ENCODE data around the gene KCND2.
"Not testable (repeated sequence)": the region's sequence is repeated elsewhere in the genome, so short reads cannot be mapped to it uniquely, and the experiment has no call there.

KCND2 gene

GRCh38 chr7:120272701-120273475, at the start of gene KCND2:
KCND2 (plus strand) TSS chr7:120273175.
- in situ Hi-C loops (cut with MboI; ENCODE audit: low sequenced_read_pairs) = no loop called here

- in situ Hi-C loops (cut with MboI; ENCODE audit: low sequenced_read_pairs) = no loop called here
Measured at GRCh38 chr7:120226188-120226587, 46.8 kb upstream of the KCND2 start.

GRCh38 chr7:120227255-120227654, 45.7 kb upstream of the KCND2 start:
- in situ Hi-C loops (cut with MboI; ENCODE audit: low sequenced_read_pairs) = no loop called here

- in situ Hi-C loops (cut with MboI; ENCODE audit: low sequenced_read_pairs) = no loop called here
Measured at GRCh38 chr7:120229084-120229483, 43.9 kb upstream of the KCND2 start.

GRCh38 chr7:120233338-120233737, 39.6 kb upstream of the KCND2 start:
- in situ Hi-C loops (cut with MboI; ENCODE audit: low sequenced_read_pairs) = no loop called here

- in situ Hi-C loops (cut with MboI; ENCODE audit: low sequenced_read_pairs) = not testable (repeated sequence)
Measured at GRCh38 chr7:120240350-120240749, 32.6 kb upstream of the KCND2 start.

GRCh38 chr7:120241973-120242372, 31.0 kb upstream of the KCND2 start:
- in situ Hi-C loops (cut with MboI; ENCODE audit: low sequenced_read_pairs) = no loop called here

- in situ Hi-C loops (cut with MboI; ENCODE audit: low sequenced_read_pairs) = no loop called here
Measured at GRCh38 chr7:120254845-120255244, 18.1 kb upstream of the KCND2 start.

GRCh38 chr7:120256344-120257070, 16.5 kb upstream of the KCND2 start:
- in situ Hi-C loops (cut with MboI; ENCODE audit: low sequenced_read_pairs) = no loop called here

GRCh38 chr7:120259386-120259785, 13.6 kb upstream of the KCND2 start:
- in situ Hi-C loops (cut with MboI; ENCODE audit: low sequenced_read_pairs) = no loop called here

- in situ Hi-C loops (cut with MboI; ENCODE audit: low sequenced_read_pairs) = no loop called here
Measured at GRCh38 chr7:120260111-120260510, 12.9 kb upstream of the KCND2 start.

- in situ Hi-C loops (cut with MboI; ENCODE audit: low sequenced_read_pairs) = no loop called here
Measured at GRCh38 chr7:120272261-120272660, 714 bp upstream of the KCND2 start.

GRCh38 chr7:120273476-120273975, 551 bp downstream of the KCND2 start:
- in situ Hi-C loops (cut with MboI; ENCODE audit: low sequenced_read_pairs) = no loop called here

GRCh38 chr7:120274482-120274881, 1.5 kb downstream of the KCND2 start:
- in situ Hi-C loops (cut with MboI; ENCODE audit: low sequenced_read_pairs) = no loop called here

- in situ Hi-C loops (cut with MboI; ENCODE audit: low sequenced_read_pairs) = no loop called here
Measured at GRCh38 chr7:120274899-120275298, 1.9 kb downstream of the KCND2 start.

- in situ Hi-C loops (cut with MboI; ENCODE audit: low sequenced_read_pairs) = no loop called here
Measured at GRCh38 chr7:120276720-120277119, 3.7 kb downstream of the KCND2 start.

GRCh38 chr7:120278773-120279172, 5.8 kb downstream of the KCND2 start:
- in situ Hi-C loops (cut with MboI; ENCODE audit: low sequenced_read_pairs) = no loop called here

GRCh38 chr7:120280743-120281142, 7.8 kb downstream of the KCND2 start:
- in situ Hi-C loops (cut with MboI; ENCODE audit: low sequenced_read_pairs) = no loop called here

- in situ Hi-C loops (cut with MboI; ENCODE audit: low sequenced_read_pairs) = no loop called here
Measured at GRCh38 chr7:120293027-120293426, 20.1 kb downstream of the KCND2 start.

- in situ Hi-C loops (cut with MboI; ENCODE audit: low sequenced_read_pairs) = no loop called here
Measured at GRCh38 chr7:120302190-120302589, 29.2 kb downstream of the KCND2 start.

GRCh38 chr7:120303105-120303504, 30.1 kb downstream of the KCND2 start:
- in situ Hi-C loops (cut with MboI; ENCODE audit: low sequenced_read_pairs) = no loop called here

GRCh38 chr7:120304674-120305073, 31.7 kb downstream of the KCND2 start:
- in situ Hi-C loops (cut with MboI; ENCODE audit: low sequenced_read_pairs) = no loop called here

Measured in hTERT RPE-1 (cell line).